Nephron (organoid): ENCODE data around the gene GPRC6A.

ENCODE experiments used
- H3K27ac Mint-ChIP-seq, 3 experiments: 2 replicates each; pipeline ENCODE4 v1.8.0; 2020; ENCODE audit warnings: mixed read lengths in 3 of 3, mild to moderate bottlenecking in 2 of 3, moderate library complexity in 1 of 3
- H3K27me3 Mint-ChIP-seq: 2 replicates; pipeline ENCODE4 v1.8.0; 2021; ENCODE audit warnings: low read depth, mild to moderate bottlenecking, moderate library complexity, mixed read lengths
- H3K36me3 Mint-ChIP-seq: 2 replicates; pipeline ENCODE4 v1.8.0; 2020; ENCODE audit warnings: low read depth, mixed read lengths
- H3K4me1 Mint-ChIP-seq: 2 replicates; pipeline ENCODE4 v1.8.0; 2020; ENCODE audit warnings: mixed read lengths
- H3K4me3 Mint-ChIP-seq, 3 experiments: 2 replicates each; pipeline ENCODE4 v1.8.0; 2020; ENCODE audit warnings: mild to moderate bottlenecking in 3 of 3, mixed read lengths in 3 of 3, moderate library complexity in 2 of 3
- H3K9me3 Mint-ChIP-seq: 2 replicates; pipeline ENCODE4 v1.8.0; 2020; ENCODE audit warnings: mixed read lengths
- TF ChIP-seq, protein P1 (sequence below), 3 experiments: fragments of 200-600 bp; sonication (generic); IDR thresholded peaks; one replicate each; pipeline ENCODE4 v1.5.0; 2021; ENCODE audit warnings: antibody characterized with exemption in 3 of 3; ENCODE audit not compliant: unreplicated experiment in 3 of 3

Gene GPRC6A

DNA sequence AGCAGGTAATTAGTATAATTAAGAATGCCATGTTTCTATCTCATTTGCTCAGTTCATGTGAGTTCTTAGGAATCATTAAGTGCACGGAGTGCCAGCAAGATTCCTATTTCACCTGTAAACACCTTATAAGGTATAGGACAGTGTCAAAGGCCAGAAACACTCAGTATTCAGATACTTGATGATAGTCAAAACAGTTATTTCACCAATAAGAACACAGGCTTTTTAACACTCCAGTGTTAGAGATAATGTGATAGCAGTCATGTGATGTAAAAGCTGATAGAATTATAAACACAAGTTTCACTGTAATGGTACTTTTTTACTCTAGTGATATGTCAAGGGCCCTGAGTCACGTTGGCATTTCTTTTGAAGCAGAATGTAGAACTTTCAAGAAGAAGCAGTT, at the start of gene GPRC6A:
Gene GPRC6A (minus strand): TSS at position 101 of the 400 bp plus-strand sequence. CDS start 70 bp downstream, at position 31.
- Mint-ChIP-seq H3K27me3 (peaks cover 4% of the 10 kb centered on the region), H3K9me3 (peaks cover 5% of the 10 kb centered on the region), H3K4me1 (no peaks in the 10 kb centered on the region), H3K27ac (no peak within 1 kb of the TSS), H3K36me3 (no peaks in the 10 kb centered on the region), H3K4me3 (no peak within 1 kb of the TSS)
- TF ChIP-seq, protein P1, sequence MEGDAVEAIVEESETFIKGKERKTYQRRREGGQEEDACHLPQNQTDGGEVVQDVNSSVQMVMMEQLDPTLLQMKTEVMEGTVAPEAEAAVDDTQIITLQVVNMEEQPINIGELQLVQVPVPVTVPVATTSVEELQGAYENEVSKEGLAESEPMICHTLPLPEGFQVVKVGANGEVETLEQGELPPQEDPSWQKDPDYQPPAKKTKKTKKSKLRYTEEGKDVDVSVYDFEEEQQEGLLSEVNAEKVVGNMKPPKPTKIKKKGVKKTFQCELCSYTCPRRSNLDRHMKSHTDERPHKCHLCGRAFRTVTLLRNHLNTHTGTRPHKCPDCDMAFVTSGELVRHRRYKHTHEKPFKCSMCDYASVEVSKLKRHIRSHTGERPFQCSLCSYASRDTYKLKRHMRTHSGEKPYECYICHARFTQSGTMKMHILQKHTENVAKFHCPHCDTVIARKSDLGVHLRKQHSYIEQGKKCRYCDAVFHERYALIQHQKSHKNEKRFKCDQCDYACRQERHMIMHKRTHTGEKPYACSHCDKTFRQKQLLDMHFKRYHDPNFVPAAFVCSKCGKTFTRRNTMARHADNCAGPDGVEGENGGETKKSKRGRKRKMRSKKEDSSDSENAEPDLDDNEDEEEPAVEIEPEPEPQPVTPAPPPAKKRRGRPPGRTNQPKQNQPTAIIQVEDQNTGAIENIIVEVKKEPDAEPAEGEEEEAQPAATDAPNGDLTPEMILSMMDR (IDR thresholded peaks at IDR 0.05; ENCODE audit: unreplicated experiment in 3 of 3), result no peak

- H3K27me3 Mint-ChIP-seq, result peaks cover 76% of the 10 kb centered on the region
- peak overlapping the region; percentile 55 to 65 (median 58) for H3K4me3 Mint-ChIP-seq
- H3K36me3 Mint-ChIP-seq, result no peaks in the 10 kb centered on the region
- H3K27ac Mint-ChIP-seq, result no peak overlapping the region
- H3K4me1 Mint-ChIP-seq, result peaks cover 15% of the 10 kb centered on the region
- TF ChIP-seq, protein P1 (IDR thresholded peaks at IDR 0.05; ENCODE audit: unreplicated experiment in 3 of 3), result no peak
- H3K9me3 Mint-ChIP-seq, result no peaks in the 10 kb centered on the region
These were observed 48.9 kb upstream of the GPRC6A start for GRCh38 chr6:116877743-116878142.

DNA sequence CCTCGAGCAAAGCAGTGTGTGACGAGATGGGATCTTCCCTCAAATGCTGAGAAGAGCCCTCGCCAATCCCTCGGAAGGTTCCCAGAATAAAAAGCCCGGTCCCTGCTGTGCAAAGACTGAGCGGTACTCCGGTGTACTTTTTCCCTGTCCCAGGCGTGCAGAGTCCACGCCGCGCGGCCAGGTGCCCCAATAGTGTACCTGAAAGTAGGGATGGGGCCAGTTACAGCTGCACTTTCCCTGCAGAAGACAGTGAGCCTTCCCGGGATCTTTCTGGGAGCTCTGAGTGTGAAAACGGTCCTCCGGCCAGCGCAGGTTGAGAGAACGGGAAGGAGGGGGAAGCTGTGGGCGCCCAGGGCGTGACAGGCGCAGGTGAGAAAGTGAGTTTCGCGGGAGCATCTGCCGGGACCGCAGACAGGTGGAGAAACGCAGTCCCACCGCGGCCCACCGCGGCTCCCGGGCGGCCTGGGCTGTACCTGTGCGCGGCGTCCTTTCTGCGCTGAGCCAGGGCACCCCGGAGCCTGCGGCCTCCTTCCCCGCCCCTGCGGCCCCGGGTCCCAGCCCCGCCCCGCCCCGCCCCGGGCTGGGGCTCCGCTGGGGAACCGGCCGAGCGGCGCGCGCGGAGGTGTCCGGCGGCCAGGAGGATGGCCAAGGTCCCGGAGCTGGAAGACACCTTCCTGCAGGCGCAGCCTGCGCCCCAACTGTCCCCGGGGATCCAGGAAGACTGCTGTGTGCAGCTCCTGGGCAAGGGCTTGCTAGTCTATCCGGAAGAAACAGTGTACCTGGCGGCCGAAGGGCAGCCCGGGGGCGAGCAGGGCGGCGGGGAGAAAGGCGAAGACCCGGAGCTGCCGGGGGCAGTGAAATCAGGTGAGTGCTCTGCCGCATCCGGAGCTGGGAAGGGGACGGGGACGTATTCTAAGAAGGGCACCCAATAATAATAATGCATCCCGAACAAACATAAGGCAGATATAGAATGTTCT, 48.0 kb upstream of the GPRC6A start, which contains the start of gene RFX6:
Gene RFX6 (plus strand): TSS at position 608 of the 977 bp plus-strand sequence. CDS start 34 bp downstream, at position 642.
- Mint-ChIP-seq H3K9me3 (peaks cover 3% of the 10 kb centered on the region), H3K36me3 (no peaks in the 10 kb centered on the region), H3K27me3 (peaks cover 77% of the 10 kb centered on the region)

DNA sequence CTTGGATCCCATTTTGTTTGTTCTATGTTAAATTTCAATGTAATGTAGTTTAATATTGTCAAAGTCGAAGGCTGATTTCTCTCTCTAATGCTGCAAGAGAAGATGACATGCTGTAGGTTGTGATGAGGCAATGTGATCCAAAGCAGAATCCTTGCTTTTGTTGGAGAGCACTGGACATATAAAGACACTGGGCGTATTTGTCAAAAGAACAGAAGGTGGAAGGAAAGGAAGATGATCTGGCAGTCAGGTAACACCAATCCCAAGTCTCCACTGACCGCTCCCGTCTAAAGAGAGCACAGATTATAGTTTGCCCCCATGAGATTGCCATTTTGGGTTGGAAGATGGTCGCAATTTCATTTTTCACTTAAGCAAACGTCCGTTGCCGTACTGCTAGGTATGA, 47.2 kb upstream of the GPRC6A start:
- no peak overlapping the region for H3K27ac Mint-ChIP-seq
- H3K4me3 Mint-ChIP-seq, result peak overlapping the region; percentile 52 to 86 (median 85)
- peaks cover 3% of the 10 kb centered on the region for H3K9me3 Mint-ChIP-seq
- TF ChIP-seq, protein P1 (IDR thresholded peaks at IDR 0.05; ENCODE audit: unreplicated experiment in 3 of 3), result no peak
- H3K4me1 Mint-ChIP-seq, result peaks cover 15% of the 10 kb centered on the region
- peaks cover 76% of the 10 kb centered on the region for H3K27me3 Mint-ChIP-seq
- H3K36me3 Mint-ChIP-seq, result no peaks in the 10 kb centered on the region

More for the DNA sequence above, 48.0 kb upstream of the GPRC6A start, which contains the start of gene RFX6:
- Mint-ChIP-seq H3K4me3 (peak within 1 kb of the TSS; percentile 81 to 86 (median 85)), H3K4me1 (peaks cover 15% of the 10 kb centered on the region), H3K27ac (no peak within 1 kb of the TSS)
- TF ChIP-seq, protein P1 (IDR thresholded peaks at IDR 0.05; ENCODE audit: unreplicated experiment in 3 of 3), result no peak

DNA sequence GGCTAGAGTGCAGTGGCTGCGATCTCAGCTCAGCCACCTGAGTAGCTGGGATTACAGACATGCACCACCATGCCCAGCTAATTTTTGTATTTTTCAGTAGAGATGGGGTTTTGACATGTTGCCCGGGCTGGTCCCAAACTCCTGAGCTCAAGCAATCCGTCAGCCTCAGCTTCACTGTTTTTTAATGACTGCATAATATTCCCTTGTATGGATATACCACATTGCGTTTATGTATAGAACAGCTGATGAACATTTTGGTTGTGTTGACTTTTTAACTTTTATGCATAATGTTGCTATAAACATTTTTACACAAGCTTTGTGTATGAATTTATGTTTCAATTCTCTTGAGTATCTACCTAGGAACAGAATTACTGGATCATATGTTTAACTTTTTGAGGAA, 43.9 kb upstream of the GPRC6A start:
- TF ChIP-seq, protein P1 (IDR thresholded peaks at IDR 0.05; ENCODE audit: unreplicated experiment in 3 of 3), result no peak
- Mint-ChIP-seq H3K4me3 (no peak overlapping the region), H3K27ac (no peak overlapping the region), H3K9me3 (peaks cover 3% of the 10 kb centered on the region), H3K27me3 (peaks cover 52% of the 10 kb centered on the region), H3K4me1 (peaks cover 14% of the 10 kb centered on the region), H3K36me3 (no peaks in the 10 kb centered on the region)
